Neural cell (in vitro differentiated cells): Measurements from ENCODE around the gene GALNT15. TPM values are rescaled to one million over a fixed set of nuclear protein-coding genes. Genes with fewer than 3 reads are reported as not detected.

Source experiments
- H2AFZ ChIP-seq: fragments of 200-600, 300-800 bp; sonication (generic), shearing (Covaris generic); 2 replicates; pipeline ENCODE4 v1.6.0; 2014; ENCODE audit warnings: low read depth, mild to moderate bottlenecking, antibody characterized with exemption, low read length, moderate library complexity
- H3F3A ChIP-seq: fragments of 200-600 bp; shearing (Covaris generic); 2 replicates; pipeline ENCODE4 v1.6.1; 2016; ENCODE audit warnings: mild to moderate bottlenecking, moderate library complexity, mixed read lengths, antibody characterized with exemption, low read length; ENCODE audit not compliant: insufficient read depth, poor library complexity, severe bottlenecking
- H3K27ac ChIP-seq: fragments of 200-600, 300-800 bp; sonication (generic), shearing (Covaris generic); 2 replicates; pipeline ENCODE4 v1.5.1; 2014; ENCODE audit warnings: mild to moderate bottlenecking, low read length, moderate library complexity
- H3K27me3 ChIP-seq: fragments of 300-800, 200-600 bp; sonication (generic), shearing (Covaris generic); 2 replicates; pipeline ENCODE4 v1.6.0; 2014; ENCODE audit warnings: mild to moderate bottlenecking, low read depth, low read length, moderate library complexity; ENCODE audit not compliant: insufficient read depth
- H3K36me3 ChIP-seq: fragments of 300-800, 200-600 bp; sonication (generic), shearing (Covaris generic); 2 replicates; pipeline ENCODE4 v1.5.1; 2014; ENCODE audit warnings: mild to moderate bottlenecking, antibody characterized with exemption, low read length, moderate library complexity; ENCODE audit not compliant: insufficient read depth
- H3K4me2 ChIP-seq: fragments of 300-800, 200-600 bp; sonication (generic), shearing (Covaris generic); 2 replicates; pipeline ENCODE4 v1.6.0; 2014; ENCODE audit warnings: mild to moderate bottlenecking, low read length
- H3K4me3 ChIP-seq: fragments of 300-800, 200-600 bp; sonication (generic), shearing (Covaris generic); 2 replicates; pipeline ENCODE4 v1.5.1; 2014; ENCODE audit warnings: mild to moderate bottlenecking, low read length, moderate library complexity
- H3K79me2 ChIP-seq: fragments of 200-600 bp; shearing (Covaris generic); replicated peaks from 2 replicates; pipeline ENCODE4 v1.6.0; 2014; ENCODE audit warnings: mild to moderate bottlenecking, low read length, moderate library complexity; ENCODE audit not compliant: insufficient read depth
- H3K9ac ChIP-seq: fragments of 300-800, 200-600 bp; sonication (generic), shearing (Covaris generic); 2 replicates; pipeline ENCODE4 v1.6.1; 2016; ENCODE audit warnings: mild to moderate bottlenecking, low read length, mixed read lengths
- H3K9me2 ChIP-seq: fragments of 200-600 bp; shearing (Covaris generic); 2 replicates; pipeline ENCODE4 v1.6.1; 2016; ENCODE audit warnings: mild to moderate bottlenecking, low read length, mixed read lengths; ENCODE audit not compliant: insufficient read depth
- H3K9me3 ChIP-seq: fragments of 200-600, 300-800 bp; sonication (generic), shearing (Covaris generic); 2 replicates; pipeline ENCODE4 v1.6.1; 2016; ENCODE audit warnings: mild to moderate bottlenecking, mixed run types, low read length, moderate library complexity, mixed read lengths
- H4K20me1 ChIP-seq: fragments of 200-600 bp; shearing (Covaris generic); 2 replicates; pipeline ENCODE4 v1.6.1; 2016; ENCODE audit warnings: mild to moderate bottlenecking, mixed run types; ENCODE audit not compliant: insufficient read depth
- CTCF ChIP-seq: fragments of 450-650 bp; IDR thresholded peaks from 2 replicates; pipeline ENCODE4 v1.5.1; 2014; ENCODE audit warnings: antibody characterized with exemption, mild to moderate bottlenecking, moderate library complexity; ENCODE audit not compliant: poor library complexity, severe bottlenecking
- EP300 ChIP-seq: fragments of 450-650 bp; conservative IDR thresholded peaks from 2 replicates; pipeline ENCODE4 v1.6.1; 2014; ENCODE audit warnings: antibody characterized with exemption, mild to moderate bottlenecking, moderate library complexity; ENCODE audit not compliant: poor library complexity, severe bottlenecking
- EZH2 ChIP-seq: fragments of 200-600, 300-800 bp; shearing (Covaris generic), sonication (generic); IDR thresholded peaks from 2 replicates; pipeline ENCODE4 v1.6.1; 2014; ENCODE audit warnings: antibody characterized with exemption, low read length, borderline replicate concordance, mild to moderate bottlenecking; ENCODE audit not compliant: insufficient read depth, poor library complexity, severe bottlenecking
- MXI1 ChIP-seq: fragments of 450-650 bp; conservative IDR thresholded peaks from 2 replicates; pipeline ENCODE4 v1.6.1; 2014; ENCODE audit warnings: antibody characterized with exemption, mild to moderate bottlenecking; ENCODE audit not compliant: poor library complexity, severe bottlenecking
- POLR2AphosphoS5 ChIP-seq: IDR thresholded peaks from 2 replicates; pipeline ENCODE4 v1.6.1; 2012
- RAD21 ChIP-seq: fragments of 450-650 bp; conservative IDR thresholded peaks from 2 replicates; pipeline ENCODE4 v1.6.1; 2014; ENCODE audit warnings: antibody characterized with exemption, mild to moderate bottlenecking, moderate library complexity
- SMC3 ChIP-seq: fragments of 450-650 bp; conservative IDR thresholded peaks from 2 replicates; pipeline ENCODE4 v1.6.1; 2014; ENCODE audit warnings: antibody characterized with exemption, mild to moderate bottlenecking, moderate library complexity; ENCODE audit not compliant: poor library complexity
- TAF1 ChIP-seq: IDR thresholded peaks from 2 replicates; pipeline ENCODE4 v1.6.1; 2012; ENCODE audit warnings: low read depth
- polyA plus RNA-seq: library from polyadenylated mRNA; depleted of rRNA; stranded (reverse); fragments of >200 nt; gene quantifications from 2 replicates; pipeline ENCODE4 v1.2.3, GENCODE V29; 2014
- TF ChIP-seq, protein P1 (sequence below): IDR thresholded peaks from 2 replicates; pipeline ENCODE4 v1.6.1; 2012; ENCODE audit warnings: borderline replicate concordance

Gene GALNT15
- polyA plus RNA-seq, 1 donor from 2014 or later: 1.5 TPM

DNA sequence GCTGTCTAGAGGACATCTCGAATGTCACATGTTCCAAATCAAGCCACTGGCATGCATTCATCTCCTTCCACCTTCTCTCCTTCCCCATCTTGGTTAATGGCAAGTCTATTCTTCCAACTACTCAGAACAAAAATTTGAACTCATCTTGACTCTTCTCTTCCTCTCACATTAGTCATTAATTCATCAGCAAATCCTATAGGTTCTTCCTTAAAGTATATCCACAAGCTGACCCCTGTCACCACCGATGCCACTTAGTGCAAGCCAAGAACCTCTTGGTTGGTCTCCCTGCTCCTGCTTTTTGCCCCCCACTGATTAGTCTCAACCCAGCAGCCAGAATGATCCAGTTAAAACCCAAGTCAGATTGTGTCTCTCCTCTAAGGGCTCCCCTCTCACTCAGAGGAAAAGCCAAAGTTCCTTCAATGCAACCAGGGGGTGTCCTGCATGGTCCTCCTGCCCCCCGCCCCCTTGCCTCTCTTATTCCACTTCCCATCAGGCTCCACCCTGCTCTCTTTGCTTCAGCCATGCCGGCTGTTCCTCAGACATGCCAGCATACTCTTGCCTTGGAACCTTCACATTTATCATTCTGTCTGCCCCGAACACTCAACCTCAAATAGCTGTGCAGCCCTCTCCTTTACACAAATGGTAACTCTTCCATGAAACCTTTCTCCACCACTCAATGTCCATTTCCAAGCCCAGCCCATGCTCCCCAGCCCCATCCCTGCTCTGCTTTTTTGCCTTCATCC, 1.0 kb upstream of the GALNT15 start:
- Histone ChIP-seq H3K9me3 (no peaks in the 10 kb centered on the region), H3K9me2 (no peaks in the 10 kb centered on the region), H3K36me3 (no peaks in the 10 kb centered on the region), H4K20me1 (no peaks in the 10 kb centered on the region), H3K27me3 (no peaks in the 10 kb centered on the region), H3K9ac (no peak overlapping the region), H2AFZ (no peak overlapping the region), H3K4me3 (no peak overlapping the region), H3F3A (no peaks in the 10 kb centered on the region), H3K79me2 (no peaks in the 10 kb centered on the region), H3K4me2 (no peak overlapping the region), H3K27ac (no peak overlapping the region)
- TF ChIP-seq POLR2AphosphoS5 (no peak), SMC3 (no peak), CTCF (no peak), TAF1 (no peak), EZH2 (no peak), EP300 (no peak), RAD21 (no peak)

DNA sequence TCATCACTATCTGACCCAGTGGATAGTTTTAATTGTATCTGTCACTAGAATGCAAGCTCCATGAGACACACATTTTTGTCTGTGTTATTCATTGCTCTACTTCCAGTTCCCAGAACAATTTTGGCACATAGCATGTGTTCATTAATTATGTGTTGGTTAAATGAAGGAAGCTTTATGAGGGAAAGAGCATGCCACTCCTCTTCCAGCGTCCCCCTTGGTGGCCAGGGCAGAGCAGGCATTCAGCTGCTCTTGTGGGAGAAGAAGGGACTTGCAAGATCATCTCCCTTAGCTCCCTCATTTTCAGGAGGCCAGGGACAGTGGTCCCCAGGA, 489 bp upstream of the GALNT15 start:
- Histone ChIP-seq H3K4me3 (no peak overlapping the region), H2AFZ (no peak overlapping the region), H3K27ac (no peak overlapping the region), H3K9me3 (no peaks in the 10 kb centered on the region), H3K27me3 (no peaks in the 10 kb centered on the region), H3K4me2 (no peak overlapping the region), H3K79me2 (no peaks in the 10 kb centered on the region), H4K20me1 (no peaks in the 10 kb centered on the region), H3F3A (no peaks in the 10 kb centered on the region), H3K9ac (no peak overlapping the region), H3K9me2 (no peaks in the 10 kb centered on the region), H3K36me3 (no peaks in the 10 kb centered on the region)
- TF ChIP-seq MXI1 (no peak), CTCF (no peak), RAD21 (no peak), EZH2 (no peak), TAF1 (no peak), POLR2AphosphoS5 (no peak), EP300 (no peak), SMC3 (no peak)
- TF ChIP-seq, protein P1, sequence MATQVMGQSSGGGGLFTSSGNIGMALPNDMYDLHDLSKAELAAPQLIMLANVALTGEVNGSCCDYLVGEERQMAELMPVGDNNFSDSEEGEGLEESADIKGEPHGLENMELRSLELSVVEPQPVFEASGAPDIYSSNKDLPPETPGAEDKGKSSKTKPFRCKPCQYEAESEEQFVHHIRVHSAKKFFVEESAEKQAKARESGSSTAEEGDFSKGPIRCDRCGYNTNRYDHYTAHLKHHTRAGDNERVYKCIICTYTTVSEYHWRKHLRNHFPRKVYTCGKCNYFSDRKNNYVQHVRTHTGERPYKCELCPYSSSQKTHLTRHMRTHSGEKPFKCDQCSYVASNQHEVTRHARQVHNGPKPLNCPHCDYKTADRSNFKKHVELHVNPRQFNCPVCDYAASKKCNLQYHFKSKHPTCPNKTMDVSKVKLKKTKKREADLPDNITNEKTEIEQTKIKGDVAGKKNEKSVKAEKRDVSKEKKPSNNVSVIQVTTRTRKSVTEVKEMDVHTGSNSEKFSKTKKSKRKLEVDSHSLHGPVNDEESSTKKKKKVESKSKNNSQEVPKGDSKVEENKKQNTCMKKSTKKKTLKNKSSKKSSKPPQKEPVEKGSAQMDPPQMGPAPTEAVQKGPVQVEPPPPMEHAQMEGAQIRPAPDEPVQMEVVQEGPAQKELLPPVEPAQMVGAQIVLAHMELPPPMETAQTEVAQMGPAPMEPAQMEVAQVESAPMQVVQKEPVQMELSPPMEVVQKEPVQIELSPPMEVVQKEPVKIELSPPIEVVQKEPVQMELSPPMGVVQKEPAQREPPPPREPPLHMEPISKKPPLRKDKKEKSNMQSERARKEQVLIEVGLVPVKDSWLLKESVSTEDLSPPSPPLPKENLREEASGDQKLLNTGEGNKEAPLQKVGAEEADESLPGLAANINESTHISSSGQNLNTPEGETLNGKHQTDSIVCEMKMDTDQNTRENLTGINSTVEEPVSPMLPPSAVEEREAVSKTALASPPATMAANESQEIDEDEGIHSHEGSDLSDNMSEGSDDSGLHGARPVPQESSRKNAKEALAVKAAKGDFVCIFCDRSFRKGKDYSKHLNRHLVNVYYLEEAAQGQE: no peak
